DMS53 (cell line): ENCODE data around the gene RGS10.
"Not testable (repeated sequence)": the region's sequence is repeated elsewhere in the genome, so short reads cannot be mapped to it uniquely, and the experiment has no call there.

Experiments used
- DNase-seq: peaks from one replicate; lab custom pipeline; 2025; lab: John Stamatoyannopoulos, UW

RGS10 gene

DNA sequence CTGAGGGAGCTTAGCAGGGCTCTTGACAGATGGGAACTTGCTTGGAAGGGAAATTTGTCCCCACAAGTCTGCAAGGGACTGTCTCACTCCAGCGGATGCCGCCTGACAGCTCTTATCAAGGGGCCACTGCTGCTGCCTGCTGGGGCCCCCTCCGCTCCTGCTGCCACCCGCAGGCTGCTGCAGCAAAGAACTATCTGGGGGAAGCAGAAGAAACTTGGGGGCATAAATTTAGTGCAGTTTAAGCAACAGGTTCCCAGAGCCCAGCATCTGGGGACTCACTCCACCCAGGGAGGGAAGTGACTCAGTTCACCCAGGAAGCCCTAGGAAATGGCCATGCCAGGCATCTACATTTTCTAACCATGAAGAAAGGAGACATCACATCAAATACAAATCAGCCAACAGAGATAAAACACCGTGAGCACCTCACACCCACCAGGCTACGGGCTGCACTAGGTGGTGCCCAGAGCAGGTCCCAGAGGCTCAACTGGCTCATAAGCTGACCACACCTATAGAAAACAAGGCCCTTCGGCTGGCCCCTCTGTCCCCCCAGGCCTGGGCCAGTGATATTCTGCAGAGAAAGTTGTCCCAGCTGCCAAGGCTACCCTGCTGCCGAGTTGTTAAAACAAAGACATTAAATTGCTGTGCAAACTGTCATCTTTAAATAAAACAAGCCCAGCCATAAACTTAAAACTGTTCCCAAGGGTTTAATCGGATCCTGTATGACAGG lies 3.7 kb downstream of the RGS10 start:
- DNase-seq = no peak

DNA sequence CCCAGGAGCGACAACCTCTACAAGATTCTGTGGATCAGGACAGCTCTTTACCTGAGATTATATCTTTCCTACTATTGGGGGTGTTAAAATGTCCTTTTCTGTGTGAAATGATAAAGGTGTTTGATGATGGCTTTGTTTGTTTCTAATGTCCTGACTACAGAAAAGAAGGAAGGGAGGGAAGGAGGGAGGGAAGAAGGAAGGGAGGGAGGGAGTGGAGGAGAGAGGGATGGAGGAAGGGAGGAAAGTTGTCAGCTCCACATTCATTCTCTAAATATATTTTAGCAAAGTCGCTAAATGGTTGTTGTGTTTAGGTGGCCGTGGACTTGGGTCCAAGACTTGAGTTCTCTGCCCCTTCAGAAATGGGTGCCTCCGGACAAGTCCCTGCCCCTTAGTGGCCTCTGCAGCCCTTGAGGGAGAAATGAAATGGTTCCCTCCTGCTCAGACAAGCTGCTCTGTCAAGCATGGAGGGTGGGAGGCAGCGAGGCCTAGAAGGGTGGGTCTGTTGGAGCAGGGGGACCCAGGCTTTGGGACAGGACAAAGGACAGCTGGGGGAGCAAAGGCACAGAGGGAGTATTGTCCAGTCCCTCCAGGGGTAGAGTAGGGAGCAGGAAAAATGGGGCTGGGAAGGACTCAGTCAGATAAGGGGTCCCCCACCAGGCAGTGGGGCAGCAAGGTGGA lies 4.4 kb downstream of the RGS10 start:
- DNase-seq = no peak

- no peak for DNase-seq
Observed at GRCh38 chr10:119536508-119537025, 6.0 kb downstream of the RGS10 start.

DNA sequence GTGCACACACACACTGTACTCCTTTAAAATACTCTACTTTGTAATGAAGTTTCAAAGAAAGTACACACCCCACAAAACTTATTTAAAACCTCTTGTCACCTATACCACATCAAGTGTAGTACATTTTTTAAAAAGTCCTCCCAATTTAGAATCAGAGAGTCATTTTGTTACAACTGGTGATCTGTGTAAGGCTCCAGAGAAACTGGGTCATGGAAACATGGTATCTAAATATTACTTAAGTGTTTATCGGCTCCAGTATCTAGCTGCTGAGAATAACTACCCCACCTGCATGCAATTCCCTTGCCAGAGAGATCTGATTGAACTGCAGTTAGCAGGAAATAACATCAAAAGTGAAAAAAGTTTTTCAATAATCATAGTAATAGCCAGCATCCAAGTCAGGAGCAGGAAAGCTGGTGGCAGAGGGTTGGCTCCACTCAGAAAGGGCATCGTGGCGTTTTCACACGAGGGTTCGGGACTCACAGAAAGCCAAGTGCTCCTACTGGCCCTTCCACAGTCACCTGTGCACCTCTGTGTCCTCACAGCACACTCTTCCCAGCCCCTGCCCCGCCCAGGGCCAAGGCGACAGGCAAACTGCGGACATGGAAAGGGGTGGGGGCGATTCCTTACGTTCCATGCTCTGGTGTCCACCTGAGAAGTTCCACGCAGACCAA lies 6.5 kb downstream of the RGS10 start:
- no peak for DNase-seq

DNA sequence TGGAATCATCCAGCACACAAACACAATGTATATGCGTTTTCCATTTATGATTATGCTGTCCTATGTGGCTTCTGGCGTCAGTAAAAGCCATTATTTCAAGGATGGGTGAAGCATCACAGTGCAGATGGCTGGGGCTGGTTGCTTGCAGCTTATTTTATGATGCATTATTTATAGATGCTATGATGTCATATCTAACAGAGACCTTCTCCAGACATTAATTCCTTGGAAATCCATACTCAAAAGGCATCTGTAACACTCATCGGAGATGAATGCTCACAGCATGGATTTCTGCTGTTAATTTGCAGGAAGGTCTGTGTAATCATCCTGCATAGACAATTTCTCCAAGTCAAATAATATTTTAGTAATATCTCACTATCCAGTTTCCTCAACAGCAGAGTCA lies 7.2 kb downstream of the RGS10 start:
- no peak for DNase-seq

GRCh38 chr10:119533473-119533872 lies 9.0 kb downstream of the RGS10 start:
- no peak for DNase-seq

- not testable (repeated sequence) for DNase-seq
Observed at GRCh38 chr10:119532791-119533190, 9.7 kb downstream of the RGS10 start.

DNA sequence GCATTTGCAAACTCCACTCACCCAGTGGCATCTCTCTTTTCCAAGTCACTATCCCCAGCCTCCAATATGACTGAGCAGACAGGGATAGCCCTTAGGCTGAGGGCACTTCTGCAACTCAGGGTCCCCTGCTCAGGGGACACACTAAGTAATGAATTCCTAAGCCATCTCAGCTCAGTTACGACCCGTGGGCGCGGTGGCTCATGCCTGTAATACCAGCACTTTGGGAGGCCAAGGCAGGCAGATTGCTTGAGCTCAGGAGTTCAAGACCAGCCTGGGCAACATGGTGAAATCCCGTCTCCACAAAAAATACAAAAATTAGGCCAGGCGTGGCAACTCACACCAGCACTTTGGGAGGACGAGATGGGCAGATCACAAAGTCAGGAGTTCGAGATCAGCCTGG lies 10.3 kb downstream of the RGS10 start:
- not testable (repeated sequence) for DNase-seq

DNA sequence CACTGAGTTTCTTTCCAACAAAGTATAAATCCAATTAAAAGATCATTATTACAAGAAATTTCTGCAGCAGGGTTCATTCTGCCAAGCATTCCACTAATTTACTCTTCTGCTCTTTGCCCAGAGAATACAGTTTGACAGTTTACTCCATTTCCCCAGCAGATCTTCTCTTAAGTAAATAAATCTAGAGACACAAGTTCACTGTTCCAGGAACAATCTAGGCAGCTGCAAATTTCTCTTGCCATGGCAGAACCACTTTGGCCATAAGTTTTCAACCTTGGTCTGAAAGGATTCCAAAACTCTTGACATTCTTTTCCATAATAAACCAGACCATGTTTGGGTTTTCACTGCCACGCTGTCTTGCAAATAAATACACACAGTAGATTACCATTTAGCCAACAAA lies 11.5 kb downstream of the RGS10 start:
- no peak for DNase-seq

GRCh38 chr10:119528663-119529237 lies 13.8 kb downstream of the RGS10 start:
- not testable (repeated sequence) for DNase-seq

DNA sequence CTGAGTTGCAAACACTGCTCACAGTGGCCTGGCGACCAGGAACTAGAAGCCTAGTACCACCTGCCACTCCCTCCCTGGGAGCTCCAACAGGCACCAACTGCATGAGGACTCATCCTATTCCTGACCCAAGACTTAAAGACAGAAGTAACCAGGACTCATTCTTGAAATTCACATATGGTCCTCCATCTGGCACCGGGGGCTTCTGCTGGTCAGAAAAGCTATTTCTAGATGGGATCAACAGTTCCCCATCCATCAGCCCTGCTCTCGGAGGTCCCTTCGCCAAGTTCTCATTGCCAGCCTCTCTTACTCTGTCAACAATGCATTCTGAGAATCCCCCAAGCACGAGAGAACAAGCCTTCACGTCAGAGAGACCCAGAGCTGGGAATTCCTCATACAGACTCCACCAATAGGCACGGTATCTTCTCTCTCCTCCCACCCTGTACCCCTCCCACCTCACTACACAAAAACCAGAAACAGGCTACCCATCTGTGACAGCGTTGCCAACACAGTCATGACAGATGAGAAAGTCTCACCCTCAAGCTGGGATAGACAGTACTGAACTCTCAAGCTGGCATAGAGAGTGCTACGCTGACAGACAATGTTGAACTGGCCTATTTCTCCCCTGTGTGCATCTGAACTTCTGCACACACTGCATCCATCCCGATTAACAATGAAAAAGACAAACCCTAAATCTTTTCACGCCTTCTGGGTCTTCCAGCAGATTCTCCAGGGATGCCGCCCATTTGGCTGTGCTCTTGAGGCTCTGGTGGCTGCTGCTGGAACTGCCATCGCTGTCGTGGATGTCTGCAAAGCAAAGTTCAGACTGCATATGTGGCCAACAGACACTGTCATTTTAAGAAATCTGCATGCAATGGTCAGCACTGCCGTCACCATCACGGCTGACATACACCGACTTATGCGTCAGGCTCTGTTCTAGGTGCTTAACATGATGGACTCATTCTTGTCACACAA lies 15.6 kb downstream of the RGS10 start:
- DNase-seq = peak; percentile 23

DNA sequence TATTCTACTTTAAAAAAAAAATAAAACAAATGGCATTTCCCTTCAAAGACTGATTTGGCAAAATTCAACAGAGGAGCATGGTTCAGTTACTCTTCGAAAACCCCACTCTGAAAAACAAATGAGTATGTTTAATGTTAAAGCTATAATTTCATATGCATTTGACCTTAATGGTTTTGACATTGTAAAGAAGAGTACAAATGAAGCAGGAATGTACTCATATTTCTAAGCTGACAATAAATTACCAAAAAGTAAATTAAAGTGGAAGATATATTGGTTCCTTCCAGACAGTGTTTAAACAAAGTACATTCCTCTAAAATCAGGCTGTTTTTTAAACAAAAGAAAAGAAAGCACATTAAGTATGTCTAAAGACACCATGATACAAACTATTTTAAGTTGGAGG lies 16.4 kb downstream of the RGS10 start:
- DNase-seq = no peak

DNA sequence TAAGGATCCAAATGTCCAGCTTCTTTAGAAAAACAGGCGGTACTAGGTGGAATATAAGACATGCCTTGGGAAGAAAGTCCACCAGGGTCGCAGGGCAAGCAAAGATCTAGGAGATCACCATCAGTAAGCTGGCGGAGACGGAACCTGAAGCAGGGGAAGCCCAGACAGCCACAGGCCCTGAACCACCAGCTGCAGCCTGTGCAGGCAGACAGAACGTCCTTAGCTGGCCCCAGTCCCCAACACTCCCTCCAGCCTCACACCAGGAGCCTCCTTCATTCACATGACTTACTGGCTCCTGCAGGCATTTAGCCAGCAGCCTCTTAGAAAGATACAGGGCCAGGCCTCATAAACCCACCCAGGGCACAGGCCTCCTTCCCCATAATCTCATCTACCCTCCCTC lies 17.4 kb downstream of the RGS10 start:
- no peak for DNase-seq

- DNase-seq = no peak
Observed at GRCh38 chr10:119524720-119525070, 17.8 kb downstream of the RGS10 start.

DNA sequence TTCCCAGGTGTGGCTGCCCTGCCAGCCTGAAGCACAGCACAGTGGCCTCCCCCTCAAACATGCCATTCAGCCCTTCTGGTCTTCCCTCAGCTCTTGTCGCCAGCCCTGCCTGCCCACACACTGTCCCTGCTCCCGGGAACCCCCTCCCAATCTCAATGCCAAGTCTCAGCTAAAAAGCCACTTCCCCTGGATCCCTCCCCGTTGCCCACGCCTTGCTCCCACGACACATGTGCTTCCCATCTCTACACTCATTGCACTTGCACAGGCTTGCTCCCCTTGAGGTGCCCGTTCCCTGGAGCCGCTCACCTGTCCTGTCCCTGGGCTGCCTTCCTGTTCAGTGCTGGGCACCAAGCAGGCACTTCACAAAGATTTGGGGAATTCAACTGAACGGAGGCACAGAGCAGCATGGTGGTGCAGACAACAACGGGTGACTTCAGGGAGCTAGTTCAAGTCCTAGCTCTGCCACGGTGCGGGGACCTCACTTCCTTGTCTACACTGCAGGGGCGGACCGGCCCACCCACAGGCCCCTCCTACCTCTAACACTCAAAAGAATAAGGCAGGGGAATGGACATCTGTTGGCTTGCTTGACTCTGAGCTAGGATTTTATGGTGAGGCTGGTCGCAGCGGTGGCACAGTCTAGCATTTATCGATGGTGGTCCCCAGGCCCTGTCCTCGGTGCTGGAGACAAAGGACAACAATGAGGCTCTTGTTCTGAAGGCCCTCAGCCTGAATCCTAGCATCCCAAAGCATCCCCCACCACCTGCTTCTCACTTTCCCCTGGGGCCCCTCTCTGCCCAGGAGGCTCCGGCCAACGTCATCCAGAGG lies 18.4 kb downstream of the RGS10 start:
- DNase-seq = no peak

DNA sequence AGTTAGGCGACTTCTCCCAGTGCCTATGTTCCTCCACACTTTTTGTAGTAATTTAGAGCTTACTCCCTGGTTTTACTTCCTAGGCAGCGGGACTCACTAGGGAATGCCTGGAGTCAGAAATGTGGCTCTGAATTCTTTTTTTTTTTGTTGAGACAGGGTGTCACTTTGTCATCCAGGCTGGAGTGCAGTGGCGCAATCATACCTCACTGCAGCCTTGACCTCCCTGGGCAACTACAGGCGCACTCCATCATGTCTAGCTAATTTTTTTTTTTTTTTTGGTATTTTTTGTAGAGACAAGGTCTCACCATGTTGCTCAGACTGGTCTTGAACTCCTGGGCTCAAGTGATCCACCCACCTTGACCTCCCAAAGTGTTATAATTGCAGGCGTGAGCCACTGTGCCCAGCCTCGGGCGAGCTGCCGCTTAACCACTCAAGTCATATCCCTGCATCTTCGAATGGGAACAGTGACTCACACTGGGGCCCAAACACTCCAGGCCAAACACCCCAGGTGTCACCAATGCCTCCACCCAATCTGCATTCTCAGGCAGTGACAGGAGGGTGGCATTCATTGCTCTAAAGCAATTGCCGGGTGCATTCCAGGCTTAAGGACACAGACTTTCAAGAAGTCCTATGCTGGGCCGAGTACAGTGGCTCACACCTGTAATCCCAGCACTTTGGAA lies 19.6 kb downstream of the RGS10 start:
- DNase-seq = no peak

GRCh38 chr10:119521443-119522204 lies 20.9 kb downstream of the RGS10 start:
- DNase-seq = peak; percentile 79

DNA sequence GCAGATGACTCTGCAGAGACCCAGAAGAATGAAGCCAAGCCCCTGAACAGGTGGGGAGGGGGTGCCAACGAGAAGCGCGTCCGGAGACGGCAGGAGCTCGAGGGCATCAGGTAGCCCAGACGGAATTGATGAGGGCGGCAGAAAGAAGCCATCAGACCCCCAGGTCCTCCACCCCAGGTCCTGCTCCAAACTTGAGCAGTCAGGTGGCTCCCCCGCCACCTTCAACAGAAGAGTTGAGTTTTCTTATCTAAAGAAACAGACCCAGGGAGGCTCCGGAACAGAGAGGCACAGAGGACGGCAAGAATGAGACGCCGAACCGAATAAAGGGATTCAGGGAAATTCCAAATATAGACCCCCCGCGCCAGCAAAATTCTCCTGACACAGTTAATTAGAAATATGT lies 22.2 kb downstream of the RGS10 start:
- DNase-seq = no peak

- DNase-seq = no peak
Observed at GRCh38 chr10:119518936-119519335, 23.6 kb downstream of the RGS10 start.
